ENCODE data around the gene FBXL13. TPM values are rescaled to one million over a fixed set of nuclear protein-coding genes. Genes with fewer than 3 reads are reported as not detected.
"Not testable (repeated sequence)": the region's sequence is repeated elsewhere in the genome, so short reads cannot be mapped to it uniquely, and the experiment has no call there.

Gene FBXL13
- total RNA-seq, 2 donors from 2014 or later = 0.56 to 0.71 TPM

DNA sequence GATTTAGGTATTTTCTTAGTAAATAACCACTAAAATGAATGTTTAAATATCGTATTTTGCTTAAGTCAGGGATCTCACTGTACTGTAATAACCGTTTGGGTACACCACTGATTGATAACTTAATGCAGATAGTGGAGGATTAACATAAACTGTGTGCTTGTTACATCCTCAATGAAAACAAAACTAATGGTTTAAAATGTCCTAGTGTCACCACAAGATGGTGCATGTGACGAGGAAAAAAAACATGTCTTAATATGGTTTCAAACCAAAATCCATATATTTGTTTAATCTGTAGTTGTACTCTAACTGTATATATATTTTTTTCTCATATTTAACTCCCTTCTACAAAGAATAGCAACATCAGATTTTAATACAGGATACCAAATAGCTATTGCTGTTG, 19.5 kb upstream of the FBXL13 start:
- ATAC-seq = no peak
- DNase-seq (ENCODE audit: low spot score in 2 of 2) = no peak
- Mint-ChIP-seq H3K9me3 (no peaks in the 10 kb centered on the region), H3K36me3 (peaks cover 0 to 6% of the 10 kb centered on the region in 2 donors), H3K27ac (no peak overlapping the region)

DNA sequence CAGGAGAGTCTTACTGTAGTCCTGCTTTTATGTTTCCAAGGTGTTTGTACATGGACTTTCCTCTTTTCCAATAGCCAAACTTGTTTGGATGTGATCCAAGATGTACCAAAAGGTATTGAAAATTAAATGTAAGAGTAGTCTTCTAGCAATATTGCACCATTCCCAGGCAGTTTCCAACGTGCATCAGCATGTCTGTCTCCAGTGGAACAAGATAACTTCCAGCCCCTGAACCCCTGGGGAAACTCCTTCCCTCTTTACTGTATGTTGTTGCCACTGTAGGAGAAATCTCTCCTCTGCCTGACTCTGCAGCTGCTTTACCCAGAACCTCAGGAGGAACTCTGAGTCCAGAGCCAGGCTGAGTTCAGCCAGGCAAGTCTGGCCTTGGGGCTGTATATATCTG, 18.8 kb upstream of the FBXL13 start:
- DNase-seq (ENCODE audit: low spot score in 2 of 2) = no peak
- ATAC-seq = no peak
- Mint-ChIP-seq H3K9me3 (no peaks in the 10 kb centered on the region), H3K36me3 (peaks cover 0 to 6% of the 10 kb centered on the region in 2 donors), H3K27ac (no peak overlapping the region)

DNA sequence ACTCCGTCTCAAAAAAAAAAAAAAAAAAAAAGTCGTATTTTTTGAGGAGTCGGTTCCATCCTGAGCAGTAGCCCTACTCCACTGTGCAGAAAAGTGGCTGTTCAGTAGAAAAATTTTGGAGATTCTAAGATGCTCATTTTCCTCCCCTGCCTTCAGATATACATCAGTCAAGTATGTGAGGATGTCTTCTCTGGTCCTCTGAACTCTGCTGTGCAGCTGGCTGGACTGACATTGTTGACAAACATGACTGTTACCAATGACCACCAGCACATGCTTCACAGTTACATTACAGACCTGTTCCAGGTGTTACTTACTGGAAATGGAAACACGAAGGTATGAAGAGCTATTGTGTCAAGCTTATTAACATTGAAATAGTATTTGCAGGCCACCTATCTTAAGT, 17.7 kb upstream of the FBXL13 start:
- not testable (repeated sequence) for DNase-seq (ENCODE audit: low spot score in 2 of 2); ATAC-seq; H3K27ac Mint-ChIP-seq; H3K36me3 Mint-ChIP-seq; H3K9me3 Mint-ChIP-seq

DNA sequence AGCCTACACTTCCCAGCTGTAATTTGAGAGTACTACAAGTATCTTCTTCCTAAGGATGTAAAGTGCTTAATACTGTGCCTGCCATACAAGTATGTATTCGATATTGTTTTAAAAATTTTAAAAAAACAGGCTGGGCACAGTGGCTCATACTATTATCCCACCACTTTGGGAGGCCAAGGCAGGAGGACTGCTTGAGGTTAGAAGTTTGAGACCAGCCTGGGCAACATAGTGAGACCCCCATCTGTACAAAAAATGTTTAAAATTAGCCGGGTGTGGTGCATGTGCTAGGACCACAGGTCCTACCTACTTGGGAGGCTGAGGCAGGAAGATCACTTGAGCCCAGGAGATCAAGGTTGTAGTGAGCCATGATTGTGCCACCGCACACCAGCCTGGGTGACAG, 8.6 kb upstream of the FBXL13 start:
- peaks cover 0 to 5% of the 10 kb centered on the region in 2 donors for H3K36me3 Mint-ChIP-seq
- ATAC-seq (no peak), DNase-seq (ENCODE audit: low spot score in 2 of 2) (no peak)
- H3K9me3 Mint-ChIP-seq = no peaks in the 10 kb centered on the region
- H3K27ac Mint-ChIP-seq = no peak overlapping the region

DNA sequence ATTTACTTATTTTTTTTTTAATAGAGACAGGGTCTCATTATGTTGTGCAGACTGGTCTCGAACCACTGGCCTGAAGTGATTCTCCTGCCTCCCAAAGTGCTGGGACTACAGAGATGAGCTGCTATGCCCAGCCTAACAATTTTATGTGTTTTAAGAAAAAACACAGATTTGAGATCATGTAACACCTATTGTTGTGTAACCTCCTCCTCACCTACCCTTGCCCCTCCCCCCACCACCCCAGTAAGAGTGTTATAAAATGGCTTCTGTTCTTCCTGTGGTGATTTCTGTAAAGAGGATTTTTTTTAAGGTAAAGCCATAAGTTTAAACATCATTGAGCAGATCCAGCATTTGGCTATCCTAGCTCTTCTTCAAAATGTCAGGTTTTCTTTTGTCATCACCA, 7.9 kb upstream of the FBXL13 start:
- H3K9me3 Mint-ChIP-seq = no peaks in the 10 kb centered on the region

DNA sequence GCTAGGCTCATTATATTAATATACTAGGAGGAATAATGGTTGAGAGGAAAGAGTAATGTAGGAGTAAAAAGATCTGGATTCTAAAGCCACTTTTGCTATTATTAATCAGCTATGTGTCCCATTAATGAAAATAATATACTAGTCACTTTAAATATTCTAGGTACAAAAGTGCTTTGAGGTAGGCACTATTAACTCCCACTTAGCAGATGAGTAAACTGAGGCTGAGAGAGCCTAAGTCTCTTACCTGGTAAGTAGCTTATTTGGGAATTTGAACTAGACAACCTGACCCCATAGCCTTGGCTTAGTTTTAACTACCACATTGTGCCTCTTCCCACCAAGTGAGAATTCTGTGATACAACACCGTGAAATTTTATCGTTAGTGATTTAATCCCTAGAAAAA, 6.3 kb upstream of the FBXL13 start:
- ATAC-seq (no peak), DNase-seq (ENCODE audit: low spot score in 2 of 2) (no peak)
- H3K36me3 Mint-ChIP-seq = peaks cover 2 to 10% of the 10 kb centered on the region in 2 donors
- H3K27ac Mint-ChIP-seq = no peak overlapping the region
- H3K9me3 Mint-ChIP-seq = no peaks in the 10 kb centered on the region

More for the DNA sequence above, 7.9 kb upstream of the FBXL13 start:
- Mint-ChIP-seq H3K27ac (no peak overlapping the region), H3K36me3 (peaks cover 0 to 7% of the 10 kb centered on the region in 2 donors)
- no peak for DNase-seq (ENCODE audit: low spot score in 2 of 2)
- no peak for ATAC-seq

DNA sequence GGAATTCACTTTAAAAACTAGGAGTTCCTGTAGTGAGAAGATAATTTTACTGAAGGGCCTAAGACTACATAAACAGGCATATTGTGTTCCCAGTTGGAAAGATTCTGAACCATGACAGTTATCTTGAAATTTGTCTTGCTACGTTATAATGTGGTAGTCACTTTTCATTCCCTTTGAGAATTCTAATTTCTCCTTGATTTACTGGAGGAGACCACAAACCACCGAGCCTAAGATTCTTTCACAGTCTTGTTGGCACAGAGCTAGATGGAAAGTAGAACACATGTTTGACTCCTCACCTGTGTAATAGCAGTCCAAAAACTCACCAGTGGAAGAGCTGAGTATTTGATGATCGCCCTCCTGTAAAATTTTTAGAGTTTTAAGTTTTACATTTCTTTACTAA, 5.2 kb upstream of the FBXL13 start:
- Mint-ChIP-seq H3K27ac (no peak overlapping the region), H3K36me3 (peaks cover 8 to 15% of the 10 kb centered on the region in 2 donors), H3K9me3 (no peaks in the 10 kb centered on the region)
- DNase-seq (ENCODE audit: low spot score in 2 of 2) = no peak
- no peak for ATAC-seq

DNA sequence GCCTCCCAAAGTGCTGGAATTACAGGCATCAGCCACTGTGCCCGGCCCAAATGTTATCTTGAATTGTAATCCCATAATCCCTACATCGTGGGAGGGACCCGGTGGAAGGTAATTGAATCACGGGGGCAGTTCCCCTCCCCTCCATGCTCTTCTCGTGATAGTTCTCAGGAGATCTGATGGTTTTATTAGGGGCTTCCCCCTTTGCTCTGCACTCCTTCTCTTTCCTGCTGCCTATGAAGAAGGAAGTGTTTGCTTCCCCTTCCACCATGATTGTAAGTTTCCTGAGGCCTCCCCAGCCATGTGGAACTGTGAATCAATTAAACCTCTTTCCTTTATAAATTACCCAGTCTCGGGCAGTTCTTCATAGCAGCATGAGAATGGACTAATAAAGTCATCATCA, 3.6 kb upstream of the FBXL13 start:
- peak overlapping the region in 1 of 2 donors; percentile 52 for H3K27ac Mint-ChIP-seq
- H3K36me3 Mint-ChIP-seq = peaks cover 8 to 15% of the 10 kb centered on the region in 2 donors
- H3K9me3 Mint-ChIP-seq; ATAC-seq; DNase-seq (ENCODE audit: low spot score in 2 of 2): not testable (repeated sequence)

DNA sequence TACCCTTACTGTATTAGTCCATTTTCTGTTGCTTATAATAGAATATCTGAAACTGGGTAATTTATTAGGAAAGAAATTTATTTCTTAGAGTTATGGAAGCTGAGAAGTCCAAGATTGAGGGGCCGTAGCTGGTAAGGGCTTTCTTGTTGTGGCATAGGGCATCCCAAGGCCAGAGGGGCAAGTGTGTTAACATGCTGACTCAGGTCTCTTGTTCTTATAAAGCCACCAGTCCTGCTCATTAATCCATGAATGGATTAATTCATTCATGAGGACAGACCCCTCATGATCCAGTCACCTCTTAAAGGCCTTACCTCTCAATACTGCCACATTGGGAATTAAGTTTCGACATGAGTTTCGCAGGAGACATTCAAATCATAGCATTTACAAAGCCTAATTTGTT, 2.7 kb upstream of the FBXL13 start:
- DNase-seq (ENCODE audit: low spot score in 2 of 2) (no peak), ATAC-seq (no peak)
- Mint-ChIP-seq H3K9me3 (no peaks in the 10 kb centered on the region), H3K27ac (no peak overlapping the region), H3K36me3 (peaks cover 8 to 15% of the 10 kb centered on the region in 2 donors)

DNA sequence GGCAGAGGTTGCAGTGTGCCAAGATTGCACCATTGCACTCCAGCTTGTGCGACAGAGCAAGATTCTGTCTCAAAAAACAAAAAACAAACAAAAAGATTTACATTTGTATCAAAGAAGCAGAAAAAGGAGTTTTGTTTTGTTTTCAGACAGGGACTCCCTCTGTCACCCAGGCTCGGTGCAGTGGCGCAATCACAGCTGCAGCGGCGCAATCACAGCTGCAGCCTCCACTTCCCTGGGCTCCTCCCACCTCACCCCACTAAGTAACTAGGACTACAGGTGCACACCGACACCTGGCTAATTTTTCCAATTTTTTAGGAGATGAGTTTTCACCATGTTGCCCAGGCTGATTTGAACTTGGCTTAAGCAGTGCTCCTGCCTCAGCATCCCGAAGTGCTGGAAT, 2.2 kb upstream of the FBXL13 start:
- H3K27ac Mint-ChIP-seq = peak overlapping the region in 1 of 2 donors; percentile 93
- no peak for ATAC-seq
- peaks cover 8 to 15% of the 10 kb centered on the region in 2 donors for H3K36me3 Mint-ChIP-seq
- H3K9me3 Mint-ChIP-seq = no peaks in the 10 kb centered on the region
- no peak for DNase-seq (ENCODE audit: low spot score in 2 of 2)

DNA sequence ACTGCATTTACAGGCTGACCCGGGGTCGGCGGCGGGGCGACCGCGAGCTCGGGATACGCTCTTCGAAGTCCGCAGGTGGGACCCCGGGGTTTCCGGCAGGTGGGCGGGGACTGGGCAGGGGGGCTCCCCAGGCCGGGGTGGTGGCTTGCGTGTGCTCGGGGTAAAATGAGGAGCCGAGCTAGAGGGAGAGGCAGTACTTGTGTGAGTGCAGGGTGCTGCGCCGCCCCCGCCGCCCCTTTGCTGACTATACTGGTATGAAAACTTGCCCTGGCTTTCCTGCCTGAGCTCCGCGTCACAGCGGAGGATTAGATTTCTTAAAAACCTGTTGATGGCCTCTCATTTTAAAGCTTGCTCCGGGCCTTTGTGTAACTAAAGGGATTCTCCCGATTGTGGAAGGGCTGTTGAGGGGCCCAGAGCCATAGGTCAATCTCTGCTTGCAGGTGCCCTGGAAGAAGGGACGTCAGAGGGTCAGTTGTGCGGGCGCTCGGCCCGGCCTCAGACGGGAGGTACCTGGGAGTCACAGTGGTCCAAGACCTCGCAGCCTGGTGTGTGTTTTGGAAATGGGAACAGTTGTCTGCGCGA, 832 bp upstream of the FBXL13 start:
- Mint-ChIP-seq H3K27ac (peak overlapping the region; percentile 92 to 93), H3K9me3 (no peaks in the 10 kb centered on the region), H3K36me3 (peaks cover 8 to 15% of the 10 kb centered on the region in 2 donors)
- DNase-seq (ENCODE audit: low spot score in 2 of 2) (peak in 1 of 2 donors; percentile 64), ATAC-seq (peak; percentile 73 to 81)

DNA sequence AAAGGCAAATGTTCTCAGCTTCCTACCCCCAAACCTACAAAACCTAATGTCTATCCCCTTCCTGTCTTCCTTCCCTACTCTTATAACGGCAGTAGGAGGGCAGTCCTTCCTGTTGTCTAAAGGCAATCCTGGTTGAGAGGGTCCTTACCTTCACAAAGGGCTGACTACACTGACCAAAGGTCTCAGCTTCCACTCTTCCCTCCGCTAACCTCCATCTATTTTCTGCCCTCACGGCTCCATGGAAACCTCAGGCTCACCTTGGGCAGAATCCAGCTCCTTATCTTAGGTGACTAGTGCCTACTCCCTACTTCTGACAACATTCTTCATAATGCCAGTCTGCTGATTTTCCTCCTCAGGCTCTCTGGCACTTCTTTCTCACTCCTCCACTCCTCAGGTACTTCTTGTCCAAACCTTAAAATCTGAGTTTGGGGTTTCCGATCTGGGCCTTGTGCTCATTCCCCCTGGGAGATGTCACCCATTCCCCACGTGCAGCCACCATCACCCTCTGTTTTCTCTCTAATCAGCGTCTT, 542 bp downstream of the FBXL13 start:
- H3K27ac Mint-ChIP-seq = peak overlapping the region; percentile 67 to 69
- H3K9me3 Mint-ChIP-seq = no peaks in the 10 kb centered on the region
- peaks cover 8 to 15% of the 10 kb centered on the region in 2 donors for H3K36me3 Mint-ChIP-seq
- ATAC-seq (no peak), DNase-seq (ENCODE audit: low spot score in 2 of 2) (no peak)

DNA sequence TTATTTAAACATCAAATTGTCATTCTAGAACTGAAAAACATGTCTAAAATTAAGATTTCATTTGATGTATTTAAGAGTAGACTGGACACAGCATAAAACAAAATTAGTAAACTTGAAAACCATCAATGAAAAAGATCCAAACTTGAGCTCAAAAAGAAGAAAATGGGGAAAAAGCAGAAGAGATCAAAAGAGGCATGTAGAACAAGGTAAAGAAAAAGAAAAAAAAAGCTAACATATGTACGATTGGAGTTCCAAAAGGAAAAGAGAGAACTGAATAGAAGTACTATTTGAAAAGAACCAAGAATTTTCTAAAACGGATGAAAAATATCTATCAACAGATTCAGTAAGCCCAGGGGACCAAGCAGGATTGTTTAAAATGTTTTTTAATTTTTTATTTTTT, 3.6 kb downstream of the FBXL13 start:
- H3K9me3 Mint-ChIP-seq = no peaks in the 10 kb centered on the region
- H3K36me3 Mint-ChIP-seq = peaks cover 6 to 7% of the 10 kb centered on the region in 2 donors
- ATAC-seq (no peak), DNase-seq (ENCODE audit: low spot score in 2 of 2) (no peak)
- H3K27ac Mint-ChIP-seq = no peak overlapping the region

DNA sequence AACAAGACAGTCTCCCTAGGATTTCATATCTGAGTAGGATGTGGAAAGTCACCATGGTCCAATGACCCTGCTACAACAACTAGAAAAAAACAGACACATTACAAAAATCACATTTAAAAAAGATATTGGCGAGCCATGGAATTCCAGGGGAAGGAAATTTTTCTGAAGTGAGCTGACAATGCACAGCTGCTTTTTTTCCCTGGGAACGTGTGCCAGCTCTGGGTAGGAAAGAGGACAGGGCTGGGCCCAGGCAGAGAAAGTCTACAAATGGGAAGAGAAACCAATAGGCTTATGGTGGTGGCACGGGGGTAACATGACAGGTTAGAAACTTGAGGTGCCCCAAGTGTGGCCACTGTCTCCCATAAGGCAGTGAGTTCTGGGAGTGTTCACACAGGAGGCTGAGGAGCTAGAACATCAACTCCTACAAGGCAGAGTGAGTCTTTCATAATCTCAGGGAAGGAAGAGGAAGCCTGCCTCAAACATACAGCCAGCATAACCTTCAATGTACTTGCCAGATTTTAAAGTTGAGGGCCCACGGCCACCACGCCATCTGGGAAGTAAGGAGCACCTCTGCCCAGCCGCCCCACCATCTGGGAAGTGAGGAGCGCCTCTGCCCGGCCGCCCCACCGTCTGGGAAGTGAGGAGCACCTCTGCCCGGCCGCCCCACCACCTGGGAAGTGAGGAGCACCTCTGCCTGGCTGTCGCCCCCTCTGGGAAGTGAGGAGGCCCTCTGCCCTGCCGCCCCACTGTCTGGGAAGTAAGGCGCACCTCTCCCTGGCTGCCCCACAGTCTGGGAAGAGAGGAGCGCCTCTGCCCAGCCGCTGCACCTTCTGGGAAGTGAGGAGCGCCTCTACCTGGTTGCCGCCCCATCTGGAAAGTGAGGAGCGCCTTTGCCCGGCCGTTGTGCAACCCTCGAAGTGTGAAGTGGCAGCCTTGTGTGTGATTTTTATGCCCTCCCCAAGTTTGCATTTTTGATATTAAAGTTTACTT, 5.9 kb downstream of the FBXL13 start:
- no peak for ATAC-seq
- no peak overlapping the region for H3K27ac Mint-ChIP-seq
- no peaks in the 10 kb centered on the region for H3K36me3 Mint-ChIP-seq
- no peak for DNase-seq (ENCODE audit: low spot score in 2 of 2)
- H3K9me3 Mint-ChIP-seq = no peaks in the 10 kb centered on the region

DNA sequence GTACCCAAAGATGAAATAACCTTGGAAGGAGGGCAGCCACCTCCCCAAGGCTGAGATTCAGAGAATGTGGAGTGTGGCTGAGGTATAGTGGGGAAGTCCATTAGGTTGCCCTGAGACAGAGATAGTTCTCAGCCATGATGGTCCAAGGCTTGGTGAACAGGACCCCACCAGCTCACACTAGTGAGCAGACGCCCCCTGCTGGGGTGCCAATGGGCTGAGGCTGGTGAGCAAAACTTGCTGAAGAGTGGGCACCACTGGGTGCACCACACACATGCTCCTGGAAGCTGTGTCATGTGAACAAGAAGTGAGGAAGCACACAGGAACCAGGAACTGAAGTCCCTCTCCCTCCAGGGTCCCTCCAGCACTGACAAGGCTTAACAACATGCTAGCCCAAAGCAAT, 8.9 kb downstream of the FBXL13 start:
- DNase-seq (ENCODE audit: low spot score in 2 of 2) (peak in 1 of 2 donors; percentile 56), ATAC-seq (peak; percentile 56 to 77)
- no peaks in the 10 kb centered on the region for H3K36me3 Mint-ChIP-seq
- H3K9me3 Mint-ChIP-seq = no peaks in the 10 kb centered on the region
- no peak overlapping the region for H3K27ac Mint-ChIP-seq

DNA sequence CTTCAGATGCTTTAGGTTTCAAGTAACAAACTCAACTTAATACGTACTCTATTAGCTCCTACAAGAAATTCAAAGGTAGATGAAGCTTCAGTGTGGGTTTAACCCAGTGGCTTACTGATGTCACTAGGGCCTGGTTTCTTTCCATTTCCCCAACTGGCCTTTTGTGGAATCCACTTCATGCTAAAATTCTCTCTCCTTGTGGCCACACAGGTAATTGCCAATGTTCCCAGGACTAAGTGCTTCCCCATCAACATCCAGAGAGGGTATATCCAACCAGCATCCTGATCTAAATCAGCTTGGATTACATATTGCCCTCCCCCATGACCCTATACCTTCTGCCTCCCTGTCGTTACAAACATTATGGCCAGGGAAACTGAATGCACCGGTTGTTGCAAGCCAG, 10.7 kb downstream of the FBXL13 start:
- no peak for ATAC-seq
- H3K36me3 Mint-ChIP-seq = no peaks in the 10 kb centered on the region
- no peak overlapping the region for H3K27ac Mint-ChIP-seq

DNA sequence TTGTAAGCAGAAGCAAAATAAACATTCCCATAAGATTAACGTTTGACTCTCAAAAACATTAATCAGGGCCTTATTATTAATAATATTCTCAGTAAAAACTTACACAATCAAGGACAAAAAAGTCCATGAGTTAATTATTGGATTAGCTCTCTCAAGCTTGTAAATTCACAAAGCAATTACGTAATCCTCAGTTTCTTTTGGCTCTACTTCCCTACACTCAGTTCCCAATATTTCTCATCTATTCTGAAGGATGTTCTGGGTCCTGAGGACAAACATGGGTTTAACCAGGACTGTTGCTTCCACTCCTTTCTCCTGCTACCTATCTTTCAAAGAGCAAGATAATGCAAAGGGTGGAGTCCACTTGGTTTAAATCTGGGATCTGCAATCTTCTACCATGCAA, 15.1 kb downstream of the FBXL13 start:
- Mint-ChIP-seq H3K36me3 (no peaks in the 10 kb centered on the region), H3K27ac (no peak overlapping the region), H3K9me3 (no peaks in the 10 kb centered on the region)
- DNase-seq (ENCODE audit: low spot score in 2 of 2) = no peak
- ATAC-seq = no peak

More for the DNA sequence above, 10.7 kb downstream of the FBXL13 start:
- H3K9me3 Mint-ChIP-seq = no peaks in the 10 kb centered on the region
- no peak for DNase-seq (ENCODE audit: low spot score in 2 of 2)

Measured in activated naive CD4-positive, alpha-beta T cell treated with anti-CD3 and anti-CD28 coated beads, Interleukin-2, amount 50 U/mL, for 72 hours (primary cell).